Mesothelial cell of epicardium (in vitro differentiated cells): ENCODE measurements around the gene GPRC5A. TPM values are rescaled to one million over a fixed set of nuclear protein-coding genes. Genes with fewer than 3 reads are reported as not detected.
A peak's percentile ranks its signal among the peaks of the same experiment; 100 is the strongest.

Experiments used
- DNase-seq, 2 experiments: peaks; one replicate each; pipeline ENCODE4 v3.0.0; 2021; ENCODE audit warnings: low spot score in 2 of 2; ENCODE audit not compliant: unreplicated experiment in 2 of 2
- H3K27ac Mint-ChIP-seq: 2 replicates; pipeline ENCODE4 v1.8.0; 2021; ENCODE audit warnings: mixed read lengths
- H3K27me3 Mint-ChIP-seq: 2 replicates; pipeline ENCODE4 v1.8.0; 2021; ENCODE audit warnings: low read depth, mixed read lengths
- H3K36me3 Mint-ChIP-seq: 2 replicates; pipeline ENCODE4 v1.8.0; 2021; ENCODE audit warnings: mixed read lengths
- H3K4me1 Mint-ChIP-seq: 2 replicates; pipeline ENCODE4 v1.8.0; 2021; ENCODE audit warnings: mixed read lengths
- H3K4me3 Mint-ChIP-seq: 2 replicates; pipeline ENCODE4 v1.8.0; 2021; ENCODE audit warnings: mild to moderate bottlenecking, moderate library complexity, mixed read lengths
- H3K9me3 Mint-ChIP-seq: 2 replicates; pipeline ENCODE4 v1.8.0; 2021; ENCODE audit warnings: mixed read lengths
- total RNA-seq: library from RNA; stranded (reverse); gene quantifications from 3 replicates; pipeline ENCODE4 v1.2.1, GENCODE V29; 2021
- TF ChIP-seq, protein P1 (sequence below): fragments of 200-600 bp; sonication (generic); IDR thresholded peaks from one replicate; pipeline ENCODE4 v1.5.0; 2021; ENCODE audit warnings: antibody characterized with exemption; ENCODE audit not compliant: unreplicated experiment

Gene GPRC5A
- total RNA-seq, 1 donor from 2014 or later = 108 TPM

- peaks cover 29% of the 10 kb centered on the region for H3K4me1 Mint-ChIP-seq
- no peak for DNase-seq
- H3K9me3 Mint-ChIP-seq = no peaks in the 10 kb centered on the region
- H3K27ac Mint-ChIP-seq = no peak overlapping the region
- peaks cover 16% of the 10 kb centered on the region for H3K36me3 Mint-ChIP-seq
- TF ChIP-seq, protein P1, sequence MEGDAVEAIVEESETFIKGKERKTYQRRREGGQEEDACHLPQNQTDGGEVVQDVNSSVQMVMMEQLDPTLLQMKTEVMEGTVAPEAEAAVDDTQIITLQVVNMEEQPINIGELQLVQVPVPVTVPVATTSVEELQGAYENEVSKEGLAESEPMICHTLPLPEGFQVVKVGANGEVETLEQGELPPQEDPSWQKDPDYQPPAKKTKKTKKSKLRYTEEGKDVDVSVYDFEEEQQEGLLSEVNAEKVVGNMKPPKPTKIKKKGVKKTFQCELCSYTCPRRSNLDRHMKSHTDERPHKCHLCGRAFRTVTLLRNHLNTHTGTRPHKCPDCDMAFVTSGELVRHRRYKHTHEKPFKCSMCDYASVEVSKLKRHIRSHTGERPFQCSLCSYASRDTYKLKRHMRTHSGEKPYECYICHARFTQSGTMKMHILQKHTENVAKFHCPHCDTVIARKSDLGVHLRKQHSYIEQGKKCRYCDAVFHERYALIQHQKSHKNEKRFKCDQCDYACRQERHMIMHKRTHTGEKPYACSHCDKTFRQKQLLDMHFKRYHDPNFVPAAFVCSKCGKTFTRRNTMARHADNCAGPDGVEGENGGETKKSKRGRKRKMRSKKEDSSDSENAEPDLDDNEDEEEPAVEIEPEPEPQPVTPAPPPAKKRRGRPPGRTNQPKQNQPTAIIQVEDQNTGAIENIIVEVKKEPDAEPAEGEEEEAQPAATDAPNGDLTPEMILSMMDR = no peak
- H3K27me3 Mint-ChIP-seq = no peaks in the 10 kb centered on the region
- H3K4me3 Mint-ChIP-seq = no peak overlapping the region
These were observed 31.6 kb downstream of the GPRC5A start for GRCh38 chr12:12922978-12923377.

- H3K4me3 Mint-ChIP-seq = no peak overlapping the region
- no peaks in the 10 kb centered on the region for H3K27me3 Mint-ChIP-seq
- peaks cover 11% of the 10 kb centered on the region for H3K36me3 Mint-ChIP-seq
- H3K27ac Mint-ChIP-seq = peak overlapping the region; percentile 74
- H3K4me1 Mint-ChIP-seq = peaks cover 29% of the 10 kb centered on the region
- TF ChIP-seq, protein P1 = no peak
- no peaks in the 10 kb centered on the region for H3K9me3 Mint-ChIP-seq
- no peak for DNase-seq
These were observed 32.8 kb downstream of the GPRC5A start for GRCh38 chr12:12924169-12924568.

- TF ChIP-seq, protein P1 = no peak
- no peak overlapping the region for H3K4me3 Mint-ChIP-seq
- peak overlapping the region; percentile 86 for H3K27ac Mint-ChIP-seq
- H3K36me3 Mint-ChIP-seq = peaks cover 18% of the 10 kb centered on the region
- H3K27me3 Mint-ChIP-seq = no peaks in the 10 kb centered on the region
- H3K4me1 Mint-ChIP-seq = peaks cover 24% of the 10 kb centered on the region
- peaks cover 2% of the 10 kb centered on the region for H3K9me3 Mint-ChIP-seq
- DNase-seq = no peak
These were observed 34.0 kb downstream of the GPRC5A start for GRCh38 chr12:12925388-12925787.

GRCh38 chr12:12926571-12927071 is 35.3 kb downstream of the GPRC5A start:
- Mint-ChIP-seq H3K4me1 (peaks cover 24% of the 10 kb centered on the region), H3K27me3 (no peaks in the 10 kb centered on the region), H3K36me3 (peaks cover 23% of the 10 kb centered on the region), H3K9me3 (peaks cover 7% of the 10 kb centered on the region), H3K27ac (peak overlapping the region; percentile 73), H3K4me3 (peak overlapping the region; percentile 72)
- DNase-seq = no peak
- TF ChIP-seq, protein P1 = no peak

DNA sequence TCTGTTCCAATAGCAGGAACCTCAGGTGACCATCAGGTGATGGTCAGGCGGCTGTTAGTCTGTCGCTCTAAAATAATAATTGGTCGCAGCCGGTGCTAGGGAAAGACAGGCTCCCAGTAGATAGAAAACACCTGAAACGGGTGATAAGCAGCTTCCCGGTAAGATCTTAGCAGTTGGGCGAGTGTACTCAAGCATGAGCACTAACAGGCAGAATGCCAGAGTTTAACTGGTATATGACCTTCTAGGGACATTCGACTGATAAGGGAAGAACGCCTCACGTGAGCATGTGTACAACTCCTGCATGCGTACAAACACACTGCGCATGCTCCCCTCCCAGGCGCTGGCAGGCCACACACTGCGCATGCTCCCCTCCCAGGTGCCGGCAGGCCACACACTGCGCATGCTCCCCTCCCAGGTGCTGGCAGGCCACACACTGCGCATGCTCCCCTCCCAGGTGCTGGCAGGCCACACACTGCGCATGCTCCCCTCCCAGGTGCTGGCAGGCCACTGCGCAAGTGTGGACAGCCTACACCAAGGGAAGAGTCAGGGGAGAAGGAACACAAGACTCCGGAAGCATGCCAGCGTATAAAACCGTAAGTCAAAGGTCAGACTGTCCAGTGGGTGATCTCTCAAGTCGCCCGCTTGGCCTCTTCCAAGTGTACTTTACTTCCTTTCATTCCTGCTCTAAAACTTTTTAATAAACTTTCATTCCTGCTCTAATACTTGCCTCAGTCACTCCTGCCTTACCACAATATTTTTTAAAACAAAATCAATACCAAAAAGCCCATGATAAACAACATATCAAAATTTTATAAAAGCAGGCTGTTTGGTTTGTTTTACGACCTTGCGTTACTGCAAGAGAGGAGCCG is 36.1 kb downstream of the GPRC5A start:
- TF ChIP-seq, protein P1 = no peak
- Mint-ChIP-seq H3K4me1 (peaks cover 19% of the 10 kb centered on the region), H3K9me3 (peaks cover 7% of the 10 kb centered on the region), H3K27me3 (no peaks in the 10 kb centered on the region), H3K4me3 (peak overlapping the region; percentile 72), H3K27ac (peak overlapping the region; percentile 79), H3K36me3 (peaks cover 23% of the 10 kb centered on the region)
- DNase-seq = peak; percentile 52 to 88
